AG10803 (cell line): ENCODE data around the gene PIGU.
"Not testable (repeated sequence)": the region's sequence is repeated elsewhere in the genome, so short reads cannot be mapped to it uniquely, and the experiment has no call there.

Experiments
- DNase-seq: peaks from one replicate; pipeline ENCODE4 v3.0.0; 2010; ENCODE audit warnings: low read depth
- H3K4me3 ChIP-seq: 2 replicates; pipeline ENCODE4 v1.5.1; 2011; ENCODE audit warnings: mild to moderate bottlenecking, low read length, control low read depth
- TF ChIP-seq, protein P1 (sequence below): conservative IDR thresholded peaks from 2 replicates; pipeline ENCODE4 v1.5.1; 2011; ENCODE audit warnings: mild to moderate bottlenecking, low read length, control low read depth, inconsistent platforms

The PIGU gene

DNA sequence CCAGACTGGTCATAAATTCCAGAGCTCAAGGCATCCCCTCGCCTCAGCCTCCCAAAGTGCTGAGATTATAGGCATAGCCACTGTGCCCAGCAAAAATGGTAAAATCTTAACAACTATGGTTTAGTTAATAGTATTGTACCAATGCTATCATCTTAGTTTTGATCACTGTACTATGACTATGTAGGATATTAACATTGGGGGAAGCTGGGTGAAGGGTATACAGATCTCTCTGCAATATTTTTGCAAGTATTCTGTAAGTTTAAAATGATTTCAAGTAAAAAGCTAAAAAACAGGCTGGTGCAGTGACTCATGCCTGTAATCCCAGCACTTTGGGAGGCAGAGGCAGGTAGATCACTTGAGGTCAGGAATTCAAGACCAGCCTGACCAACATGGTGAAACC, 7.8 kb downstream of the PIGU start:
- DNase-seq = no peak
- H3K4me3 ChIP-seq = no peak overlapping the region
- TF ChIP-seq, protein P1, sequence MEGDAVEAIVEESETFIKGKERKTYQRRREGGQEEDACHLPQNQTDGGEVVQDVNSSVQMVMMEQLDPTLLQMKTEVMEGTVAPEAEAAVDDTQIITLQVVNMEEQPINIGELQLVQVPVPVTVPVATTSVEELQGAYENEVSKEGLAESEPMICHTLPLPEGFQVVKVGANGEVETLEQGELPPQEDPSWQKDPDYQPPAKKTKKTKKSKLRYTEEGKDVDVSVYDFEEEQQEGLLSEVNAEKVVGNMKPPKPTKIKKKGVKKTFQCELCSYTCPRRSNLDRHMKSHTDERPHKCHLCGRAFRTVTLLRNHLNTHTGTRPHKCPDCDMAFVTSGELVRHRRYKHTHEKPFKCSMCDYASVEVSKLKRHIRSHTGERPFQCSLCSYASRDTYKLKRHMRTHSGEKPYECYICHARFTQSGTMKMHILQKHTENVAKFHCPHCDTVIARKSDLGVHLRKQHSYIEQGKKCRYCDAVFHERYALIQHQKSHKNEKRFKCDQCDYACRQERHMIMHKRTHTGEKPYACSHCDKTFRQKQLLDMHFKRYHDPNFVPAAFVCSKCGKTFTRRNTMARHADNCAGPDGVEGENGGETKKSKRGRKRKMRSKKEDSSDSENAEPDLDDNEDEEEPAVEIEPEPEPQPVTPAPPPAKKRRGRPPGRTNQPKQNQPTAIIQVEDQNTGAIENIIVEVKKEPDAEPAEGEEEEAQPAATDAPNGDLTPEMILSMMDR = no peak

DNA sequence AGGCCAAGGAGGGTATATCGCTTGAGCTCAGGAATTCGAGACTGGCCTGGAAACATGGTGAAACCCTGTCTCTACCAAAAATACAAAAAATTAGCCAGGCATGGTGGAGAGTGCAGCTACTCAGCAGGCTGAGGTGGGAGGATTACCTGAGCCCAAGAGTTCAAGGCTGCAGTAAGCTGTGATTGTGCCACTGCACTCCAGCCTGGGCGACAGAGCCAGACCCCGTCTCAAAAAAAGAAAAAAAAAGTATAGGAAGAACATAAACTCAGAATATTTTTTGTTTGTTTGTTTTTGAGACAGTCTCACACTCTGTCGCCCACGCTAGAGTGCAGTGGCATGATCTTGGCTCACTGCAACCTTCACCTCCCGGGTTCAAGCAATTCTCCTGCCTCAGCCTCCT, 12.1 kb downstream of the PIGU start:
- DNase-seq, H3K4me3 ChIP-seq: not testable (repeated sequence)

GRCh38 chr20:34663213-34663943, 13.5 kb downstream of the PIGU start:
- DNase-seq = peak; percentile 67
- TF ChIP-seq, protein P1 = no peak
- H3K4me3 ChIP-seq = no peak overlapping the region

DNA sequence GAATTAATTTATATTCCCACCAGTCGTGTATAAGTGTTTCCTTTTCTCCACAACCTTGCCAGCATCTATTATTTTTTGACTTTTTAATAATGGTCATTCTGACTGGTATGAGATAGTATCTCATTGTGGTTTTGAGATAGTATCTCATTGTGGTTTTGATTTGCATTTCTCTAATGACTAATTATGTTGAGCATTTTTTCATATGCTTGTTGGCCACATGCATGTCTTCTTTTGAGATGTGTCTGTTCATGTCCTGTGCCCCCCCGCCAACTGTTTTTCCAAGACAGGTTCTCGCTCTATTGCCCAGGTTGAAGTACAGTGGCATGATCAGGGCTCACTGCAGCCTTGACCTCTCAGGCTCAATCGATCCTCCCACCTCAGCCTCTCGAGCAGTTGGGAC, 15.1 kb downstream of the PIGU start:
- DNase-seq = peak; percentile 9
- H3K4me3 ChIP-seq = not testable (repeated sequence)

DNA sequence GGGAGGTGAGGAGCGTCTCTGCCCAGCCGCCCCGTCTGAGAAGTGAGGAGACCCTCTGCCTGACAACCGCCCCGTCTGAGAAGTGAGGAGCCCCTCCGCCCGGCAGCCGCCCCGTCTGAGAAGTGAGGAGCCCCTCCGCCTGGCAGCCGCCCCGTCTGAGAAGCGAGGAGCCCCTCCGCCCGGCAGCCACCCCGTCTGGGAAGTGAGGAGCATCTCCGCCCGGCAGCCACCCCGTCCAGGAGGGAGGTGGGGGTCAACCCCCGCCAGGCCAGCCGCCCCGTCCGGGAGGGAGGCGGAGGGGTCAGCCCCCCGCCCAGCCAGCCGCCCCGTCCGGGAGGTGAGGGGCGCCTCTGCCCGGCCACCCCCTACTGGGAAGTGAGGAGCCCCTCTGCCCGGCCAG, 18.2 kb downstream of the PIGU start:
- not testable (repeated sequence) for H3K4me3 ChIP-seq, DNase-seq

DNA sequence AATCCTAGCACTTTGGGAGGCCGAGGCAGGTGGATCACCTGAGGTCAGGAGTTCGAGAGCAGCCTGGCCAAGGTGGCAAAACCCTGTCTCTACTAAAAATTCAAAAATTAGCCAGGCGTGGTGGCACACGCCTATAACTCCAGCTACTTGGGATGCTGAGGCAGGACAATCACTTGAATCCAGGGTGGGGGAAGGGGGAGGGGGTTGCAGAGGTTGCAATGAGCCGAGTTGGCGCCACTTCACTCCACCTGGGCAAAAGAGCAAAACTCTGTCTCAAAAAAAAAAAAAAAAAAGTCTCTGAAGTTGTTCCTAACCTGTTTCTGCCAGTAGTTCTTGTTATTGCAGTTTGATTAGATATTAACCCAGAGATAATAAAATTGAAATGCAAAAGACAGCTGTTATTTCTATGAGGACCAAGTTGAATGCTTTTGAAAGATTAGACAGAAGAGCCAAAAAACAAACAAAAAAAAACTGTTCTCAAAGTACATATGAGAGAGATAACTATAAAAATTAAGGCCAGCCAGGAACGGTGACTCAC, 22.6 kb downstream of the PIGU start:
- DNase-seq = no peak
- no peak overlapping the region for H3K4me3 ChIP-seq
- TF ChIP-seq, protein P1 = no peak

GRCh38 chr20:34651200-34651599, 25.7 kb downstream of the PIGU start:
- no peak for DNase-seq
- H3K4me3 ChIP-seq = no peak overlapping the region
- TF ChIP-seq, protein P1 = no peak

DNA sequence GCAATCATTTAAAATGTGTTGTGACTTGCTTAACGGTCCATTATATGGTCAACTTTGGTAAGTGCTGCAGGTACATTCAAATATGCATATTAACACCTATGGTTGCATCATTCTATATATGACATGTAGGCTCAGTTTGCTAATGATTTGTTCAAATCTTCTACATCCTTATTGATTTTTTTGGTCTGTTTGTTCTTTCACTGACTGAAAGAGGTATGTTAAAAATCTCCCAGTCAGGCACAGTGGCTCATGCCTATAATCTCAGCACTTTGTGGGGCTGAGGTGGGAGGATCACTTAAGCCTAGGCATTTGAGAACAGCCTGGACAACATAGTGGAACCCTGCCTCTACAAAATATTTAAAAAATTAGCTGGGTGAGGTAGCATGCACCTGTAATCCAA, 29.2 kb downstream of the PIGU start:
- DNase-seq = no peak
- no peak overlapping the region for H3K4me3 ChIP-seq
- TF ChIP-seq, protein P1 = no peak

- TF ChIP-seq, protein P1 = no peak
- no peak for DNase-seq
- H3K4me3 ChIP-seq = no peak overlapping the region
Observed at GRCh38 chr20:34644951-34645350, 31.9 kb downstream of the PIGU start.
